K562 (cell line): ENCODE measurements around the gene DRC1. TPM values are rescaled to one million over a fixed set of nuclear protein-coding genes. Genes with fewer than 3 reads are reported as not detected.

ENCODE experiments used
- ATAC-seq: fragments of 200-7000 bp; cut with Tn5 transposase; 3 replicates; pipeline ENCODE4 v1.9.1; 2020; ENCODE audit warnings: moderate library complexity
- BruUV-seq: library from RNA; stranded (reverse); fragments of 400-500 nt; replicated peaks from 2 replicates; lab custom pipeline; 2021; lab: Mats Ljungman, UMichigan
- CTCF ChIA-PET: fragments of 300-600 bp; formaldehyde crosslinking; extraction: SDS; loops from one replicate; lab custom pipeline; 2021; ENCODE audit warnings: low intra/inter-chr PET ratio; lab: Yijun Ruan, JAX
- POLR2A ChIA-PET: fragments of 300-600, 350-650 bp; sonication (Branson Sonifier 250); formaldehyde crosslinking; extraction: SDS; loops from one replicate; lab custom pipeline; 2021; ENCODE audit warnings: antibody characterized with exemption, inconsistent platforms; lab: Yijun Ruan, JAX
- DNase-seq, 4 experiments: peaks; one replicate each; pipeline versions ENCODE4 v3.0.0 to v3.0.0-alpha.2; 2011 to 2018; ENCODE audit warnings: low spot score in 3 of 4, mixed read lengths in 3 of 4; ENCODE audit errors: extremely low read depth in 1 of 4
- FAIRE-seq: peaks from 2 replicates; lab custom pipeline; 2011; peaks lifted over from hg19 to GRCh38; lab: Jason Lieb, UNC
- H2AFZ ChIP-seq: 2 replicates; pipeline ENCODE4 v1.6.0; 2011; ENCODE audit warnings: low read depth, low read length, control low read depth, inconsistent platforms
- H3K27ac ChIP-seq: fragments of 200-600 bp; 3 replicates; pipeline ENCODE4 v1.8.0; 2011; ENCODE audit warnings: low read depth, mild to moderate bottlenecking, control low read depth, inconsistent platforms, low read length, moderate library complexity, mixed read lengths; ENCODE audit errors: extremely low read depth
- H3K27me3 ChIP-seq, 2 experiments: fragments of 300-600 bp in 1 of 2; 2 replicates in 1 of 2; 3 replicates in 1 of 2; pipeline versions ENCODE4 v1.6.0 to v1.8.0; 2011; ENCODE audit warnings: inconsistent platforms in 2 of 2, low read length in 2 of 2, mild to moderate bottlenecking in 1 of 2, mixed read lengths in 1 of 2, moderate library complexity in 1 of 2; ENCODE audit not compliant: control insufficient read depth in 2 of 2, insufficient read depth in 2 of 2
- H3K36me3 ChIP-seq: fragments of 300-600 bp; 3 replicates; pipeline ENCODE4 v1.8.0; 2011; ENCODE audit warnings: mild to moderate bottlenecking, low read length, inconsistent platforms; ENCODE audit not compliant: control insufficient read depth, insufficient read depth
- H3K4me1 ChIP-seq, 2 experiments: fragments of 200-600 bp in 1 of 2; replicated peaks in 1 of 2; 2 replicates in 1 of 2; 3 replicates in 1 of 2; pipeline versions ENCODE4 v1.5.1 to v1.8.0; 2011; ENCODE audit warnings: inconsistent platforms in 2 of 2, low read length in 2 of 2, mild to moderate bottlenecking in 1 of 2, mixed read lengths in 1 of 2, moderate library complexity in 1 of 2; ENCODE audit not compliant: control insufficient read depth in 2 of 2, insufficient read depth in 2 of 2
- H3K4me2 ChIP-seq: 2 replicates; pipeline ENCODE4 v1.6.1; 2011; ENCODE audit warnings: low read length, control low read depth, inconsistent platforms, mixed read lengths; ENCODE audit not compliant: insufficient read depth
- H3K4me3 ChIP-seq: fragments of 200-600 bp; sonication (generic), shearing (Covaris generic); 2 replicates; pipeline ENCODE4 v1.5.1; 2016; ENCODE audit warnings: control low read depth, inconsistent platforms
- H3K79me2 ChIP-seq: fragments of 200-600 bp; 3 replicates; pipeline ENCODE4 v1.8.0; 2011; ENCODE audit warnings: low read length, inconsistent platforms; ENCODE audit not compliant: control insufficient read depth, insufficient read depth
- H3K9ac ChIP-seq, 2 experiments: 2 replicates each; pipeline versions ENCODE4 v1.6.0 to v1.6.1; 2011; ENCODE audit warnings: low read depth in 2 of 2, low read length in 2 of 2, control low read depth in 1 of 2, inconsistent platforms in 1 of 2, mild to moderate bottlenecking in 1 of 2, mixed read lengths in 1 of 2; ENCODE audit not compliant: insufficient read depth in 1 of 2
- H3K9me1 ChIP-seq: one replicate; pipeline ENCODE4 v1.6.0; 2011; ENCODE audit warnings: inconsistent platforms, mild to moderate bottlenecking, low read length, moderate library complexity; ENCODE audit not compliant: control insufficient read depth, insufficient read depth
- H3K9me3 ChIP-seq: replicated peaks from 2 replicates; pipeline ENCODE4 v1.5.1; 2011; ENCODE audit warnings: low read depth, low read length, inconsistent platforms; ENCODE audit not compliant: control insufficient read depth, insufficient read depth
- H4K20me1 ChIP-seq: replicated peaks from 2 replicates; pipeline ENCODE4 v1.6.1; 2011; ENCODE audit warnings: low read length, inconsistent platforms, mixed read lengths; ENCODE audit not compliant: control insufficient read depth, insufficient read depth
- ADNP ChIP-seq: fragments of 200-800 bp; sonication (Bioruptor generic); IDR thresholded peaks from 2 replicates; pipeline ENCODE4 v1.6.1; 2016; ENCODE audit warnings: missing genetic modification characterization, missing compliant biosample characterization
- BCOR ChIP-seq: fragments of 450-650 bp; IDR thresholded peaks from 2 replicates; pipeline ENCODE4 v1.6.1; 2016
- FOXJ2 ChIP-seq: fragments of 200-800 bp; sonication (Bioruptor generic); IDR thresholded peaks from 2 replicates; pipeline ENCODE4 v1.6.1; 2016; ENCODE audit warnings: missing genetic modification characterization, missing compliant biosample characterization
- HDAC2 ChIP-seq: fragments of 450-650 bp; IDR thresholded peaks from 2 replicates; pipeline ENCODE4 v1.6.1; 2016; ENCODE audit warnings: mild to moderate bottlenecking
- KDM1A ChIP-seq, 2 experiments: fragments of 450-650 bp; IDR thresholded peaks; 2 replicates each; pipeline ENCODE4 v1.6.1; 2016; ENCODE audit warnings: mild to moderate bottlenecking in 2 of 2
- MITF ChIP-seq: IDR thresholded peaks from 2 replicates; pipeline ENCODE4 v1.6.1; 2014; ENCODE audit warnings: antibody characterized with exemption
- NELFE ChIP-seq: IDR thresholded peaks from 2 replicates; pipeline ENCODE4 v1.6.1; 2011; ENCODE audit warnings: mild to moderate bottlenecking; ENCODE audit not compliant: insufficient read depth, insufficient read length
- ZNF121 ChIP-seq: sonication (generic); formaldehyde crosslinking; conservative IDR thresholded peaks from 2 replicates; pipeline ENCODE4 v1.8.0; 2022; ENCODE audit warnings: missing genetic modification reagents
- ZNF444 ChIP-seq: fragments of 250-450 bp; sonication (Bioruptor Pico); IDR thresholded peaks from 2 replicates; pipeline ENCODE4 v1.4.0; 2020; ENCODE audit warnings: mild to moderate bottlenecking, moderate library complexity
- WGBS: fragments of 100-300 bp; shearing (Covaris generic); methylation state at CpG from one replicate; pipeline ENCODE4 v1.1.6; 2016; ENCODE audit warnings: low coverage, mixed read lengths; ENCODE audit not compliant: insufficient coverage; ENCODE audit errors: missing lambda C conversion rate; 5-methylcytosine and 5-hydroxymethylcytosine counted together
- in situ Hi-C: fragments of 300-500 bp; cut with MboI; formaldehyde crosslinking; loops from 4 replicates; pipeline ENCODE4 v1.15.0; 2018; ENCODE audit warnings: inconsistent platforms, mixed read lengths
- intact Hi-C: fragments of 100-400 bp; cut with micrococcal nuclease; formaldehyde crosslinking; loops from 2 replicates; pipeline ENCODE4 v1.14.2; 2022
- polyA plus RNA-seq, 8 experiments: library from polyadenylated mRNA; depleted of rRNA in 4 of 8; stranded (reverse) in 5 of 8; unstranded in 3 of 8; fragments of >200 nt; fragmentation: Nextera tagmentation in 2 of 8; fragmentation: Illumina TruSeq in 1 of 8; extraction: Ambion mirVana in 2 of 8; extraction: Trizol in 1 of 8; gene quantifications; 2 replicates each; pipeline versions ENCODE4 v1.2.1 to v1.2.3, GENCODE V29; 2011 to 2014; ENCODE audit warnings: inconsistent platforms in 1 of 8, missing spikeins in 1 of 8
- total RNA-seq, 7 experiments: library from RNA; depleted of rRNA in 6 of 7; stranded (reverse); fragments of >200 nt in 6 of 7; fragmentation: Illumina TruSeq in 2 of 7; extraction: Trizol in 2 of 7; gene quantifications; 2 replicates each; pipeline versions ENCODE4 v1.2.1 to v1.2.3, GENCODE V29; 2011 to 2021; ENCODE audit warnings: low replicate concordance in 1 of 7

Gene DRC1
- total and polyA plus RNA-seq, 9 of the 15 experiments (the other 6 are each of a cell fraction or from before 2014, with no cell fraction given), result 0.07 to 0.10 TPM; not detected in 7

GRCh38 chr2:26450031-26450635, 48.4 kb downstream of the DRC1 start:
- 8% methylated on average over 13 of the region's 13 CpGs for WGBS
- Histone ChIP-seq H3K4me3 (no peak overlapping the region), H3K9me1 (no peaks in the 10 kb centered on the region), H3K79me2 (no peaks in the 10 kb centered on the region), H3K36me3 (no peaks in the 10 kb centered on the region), H3K9ac (no peak overlapping the region), H3K9me3 (no peaks in the 10 kb centered on the region), H2AFZ (no peak overlapping the region), H3K4me2 (no peak overlapping the region), H3K27me3 (peaks cover 0 to 25% of the 10 kb centered on the region in 2 experiments; a peak in 3 of 5 replicates), H4K20me1 (no peaks in the 10 kb centered on the region), H3K27ac (no peak overlapping the region), H3K4me1 (peaks cover 0 to 4% of the 10 kb centered on the region in 2 experiments; a peak in 2 of 5 replicates)
- DNase-seq (no peak), ATAC-seq (no peak), FAIRE-seq (no peak)
- CTCF ChIA-PET, result no interaction called here
- POLR2A ChIA-PET, result interaction anchor here (0.7 to 1.0 kb wide), 2 partner anchors 9 to 17 kb away, joined by 3 read pairs; no protein-coding TSS in a partner anchor
- in situ Hi-C loops, result no loop called here
- no peak for TF ChIP-seq FOXJ2 (tag)
- TF ChIP-seq NELFE, result no peak
- no peak for TF ChIP-seq ZNF121 (CRISPR knock-in tag)
- no TSS peak for BruUV-seq
- intact Hi-C loops, result no loop called here

- Histone ChIP-seq H3K9me1 (no peaks in the 10 kb centered on the region), H3K4me3 (no peak overlapping the region), H4K20me1 (no peaks in the 10 kb centered on the region), H3K79me2 (no peaks in the 10 kb centered on the region), H2AFZ (no peak overlapping the region), H3K4me1 (peaks cover 0 to 8% of the 10 kb centered on the region in 2 experiments; a peak in 2 of 5 replicates), H3K4me2 (no peak overlapping the region), H3K36me3 (no peaks in the 10 kb centered on the region), H3K27me3 (peaks cover 0 to 25% of the 10 kb centered on the region in 2 experiments; a peak in 3 of 5 replicates), H3K9me3 (no peaks in the 10 kb centered on the region), H3K27ac (no peak overlapping the region), H3K9ac (no peak overlapping the region)
- CTCF ChIA-PET, result no interaction called here
- BruUV-seq, result no TSS peak
- DNase-seq (no peak), ATAC-seq (no peak), FAIRE-seq (no peak)
- intact Hi-C loops, result no loop called here
- POLR2A ChIA-PET, result interaction anchor here (0.8 to 1.0 kb wide), 3 partner anchors 9 to 12 kb away, joined by 3 to 5 read pairs (median 3); no protein-coding TSS in a partner anchor
- in situ Hi-C loops, result no loop called here
- WGBS, result 80% methylated on average over 1 of the region's 1 CpG
- peak in 1 of 2 experiments; percentile 34; a peak in 1 of 4 replicates for TF ChIP-seq KDM1A (IDR thresholded peaks at IDR 0.05)
- no peak; the same call in 1 of the 2 replicates for TF ChIP-seq HDAC2
- 0 out of 2 replicates have a peak, but pooled peaks have one; percentile 41 for TF ChIP-seq ADNP
- TF ChIP-seq ZNF444, result no peak
- no peak for TF ChIP-seq MITF
- peak; percentile 76 for TF ChIP-seq BCOR
Measured at GRCh38 chr2:26451700-26452099, 50.0 kb downstream of the DRC1 start.
